ENCODE measurements around the gene LUC7L2.

GRCh38 chr7:139355320-139355719 lies 4.4 kb upstream of the LUC7L2 start:
- TF ChIP-seq POLR2AphosphoS5 (IDR thresholded peaks at IDR 0.05; ENCODE audit: low read depth, low read length), result no peak
- TF ChIP-seq TAF1 (IDR thresholded peaks at IDR 0.05; ENCODE audit: borderline replicate concordance, low read depth, low read length), result no peak
- TF ChIP-seq POLR2A (IDR thresholded peaks at IDR 0.05; ENCODE audit: low read depth, low read length), result no peak
